GM12872 (cell line): Measurements from ENCODE around the gene SYNJ1.

Experiments
- TF ChIP-seq, protein P1 (sequence below): IDR thresholded peaks from 3 replicates; pipeline ENCODE4 v1.5.1; 2011; ENCODE audit warnings: low read depth, mild to moderate bottlenecking, low read length, moderate library complexity; ENCODE audit not compliant: insufficient read depth

Gene SYNJ1

DNA sequence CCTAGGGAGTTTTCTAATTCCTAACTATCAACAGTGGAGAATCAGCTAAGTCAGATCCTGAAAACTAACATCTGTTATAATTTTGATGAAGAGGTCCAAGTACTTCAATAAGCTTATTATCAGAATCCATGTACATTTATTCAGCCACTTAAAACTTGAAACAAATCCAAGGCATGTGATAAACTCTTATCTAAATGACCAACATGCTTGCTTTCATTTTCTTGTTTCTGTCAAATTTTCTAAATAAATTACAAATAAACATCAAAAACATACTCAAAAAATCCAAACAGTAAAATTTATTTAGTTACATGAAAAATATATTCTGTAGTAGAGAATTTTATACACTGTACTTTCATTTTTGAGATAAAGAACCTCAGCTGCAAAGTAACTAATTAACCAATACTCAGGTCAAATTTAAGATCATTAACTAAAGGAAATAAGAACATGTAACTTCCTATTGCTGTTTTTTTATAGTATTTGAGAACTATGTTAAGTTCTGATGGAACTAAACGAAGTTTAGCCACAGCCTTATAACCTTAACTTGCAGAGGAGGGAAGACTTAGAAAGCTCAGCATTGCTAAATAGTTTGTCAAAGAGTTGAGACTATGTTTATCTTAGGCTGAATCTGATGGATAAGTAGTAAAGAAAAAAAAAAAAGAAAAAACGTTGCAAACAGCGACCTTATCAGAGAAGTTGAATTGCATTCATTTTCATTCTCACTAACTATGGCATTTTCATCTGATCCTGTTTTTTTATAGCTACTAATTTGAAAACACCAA, 44.9 kb downstream of the SYNJ1 start:
- TF ChIP-seq, protein P1, sequence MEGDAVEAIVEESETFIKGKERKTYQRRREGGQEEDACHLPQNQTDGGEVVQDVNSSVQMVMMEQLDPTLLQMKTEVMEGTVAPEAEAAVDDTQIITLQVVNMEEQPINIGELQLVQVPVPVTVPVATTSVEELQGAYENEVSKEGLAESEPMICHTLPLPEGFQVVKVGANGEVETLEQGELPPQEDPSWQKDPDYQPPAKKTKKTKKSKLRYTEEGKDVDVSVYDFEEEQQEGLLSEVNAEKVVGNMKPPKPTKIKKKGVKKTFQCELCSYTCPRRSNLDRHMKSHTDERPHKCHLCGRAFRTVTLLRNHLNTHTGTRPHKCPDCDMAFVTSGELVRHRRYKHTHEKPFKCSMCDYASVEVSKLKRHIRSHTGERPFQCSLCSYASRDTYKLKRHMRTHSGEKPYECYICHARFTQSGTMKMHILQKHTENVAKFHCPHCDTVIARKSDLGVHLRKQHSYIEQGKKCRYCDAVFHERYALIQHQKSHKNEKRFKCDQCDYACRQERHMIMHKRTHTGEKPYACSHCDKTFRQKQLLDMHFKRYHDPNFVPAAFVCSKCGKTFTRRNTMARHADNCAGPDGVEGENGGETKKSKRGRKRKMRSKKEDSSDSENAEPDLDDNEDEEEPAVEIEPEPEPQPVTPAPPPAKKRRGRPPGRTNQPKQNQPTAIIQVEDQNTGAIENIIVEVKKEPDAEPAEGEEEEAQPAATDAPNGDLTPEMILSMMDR: no peak

DNA sequence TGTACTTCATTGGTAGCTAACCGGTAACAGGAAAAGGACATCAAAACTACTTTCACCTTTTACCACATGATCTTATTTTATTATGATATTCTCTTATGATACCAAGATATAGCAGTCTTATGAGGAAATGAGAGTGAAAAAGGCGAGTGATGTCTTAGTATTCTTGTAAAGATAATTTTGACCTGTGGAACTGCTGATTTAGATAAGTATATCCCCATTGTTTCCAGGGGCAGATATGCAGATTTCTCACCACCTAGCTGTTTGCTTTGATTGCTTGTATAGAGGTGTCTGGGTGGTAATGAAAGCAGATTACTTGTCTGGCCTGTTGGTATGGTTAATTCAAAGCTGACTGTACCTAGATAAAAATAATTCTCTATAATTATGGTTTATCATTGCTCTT, 53.1 kb downstream of the SYNJ1 start:
- TF ChIP-seq, protein P1: no peak

- TF ChIP-seq, protein P1: no peak
Observed at GRCh38 chr21:32674038-32674437, 53.8 kb downstream of the SYNJ1 start.

DNA sequence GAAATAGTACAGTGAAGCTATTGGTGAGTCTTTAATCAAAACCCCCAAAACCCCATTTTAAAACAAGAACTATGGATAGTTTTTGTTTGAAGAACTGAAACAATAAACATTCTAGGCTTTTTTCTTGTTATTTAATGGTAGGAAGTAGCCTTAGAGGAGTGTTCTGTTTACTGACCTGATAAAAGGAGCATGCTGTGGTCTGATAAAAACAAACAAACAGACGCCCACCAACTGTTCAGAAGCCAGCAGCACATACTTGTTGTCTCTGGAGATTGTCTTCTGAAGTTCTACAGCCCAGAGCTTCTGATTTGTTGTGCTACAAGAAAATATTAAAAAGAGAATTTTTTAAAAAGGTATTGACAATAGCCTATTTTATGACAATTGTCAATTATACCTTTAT, 61.6 kb downstream of the SYNJ1 start:
- TF ChIP-seq, protein P1: no peak

GRCh38 chr21:32658524-32658923, 69.3 kb downstream of the SYNJ1 start:
- TF ChIP-seq, protein P1: no peak

DNA sequence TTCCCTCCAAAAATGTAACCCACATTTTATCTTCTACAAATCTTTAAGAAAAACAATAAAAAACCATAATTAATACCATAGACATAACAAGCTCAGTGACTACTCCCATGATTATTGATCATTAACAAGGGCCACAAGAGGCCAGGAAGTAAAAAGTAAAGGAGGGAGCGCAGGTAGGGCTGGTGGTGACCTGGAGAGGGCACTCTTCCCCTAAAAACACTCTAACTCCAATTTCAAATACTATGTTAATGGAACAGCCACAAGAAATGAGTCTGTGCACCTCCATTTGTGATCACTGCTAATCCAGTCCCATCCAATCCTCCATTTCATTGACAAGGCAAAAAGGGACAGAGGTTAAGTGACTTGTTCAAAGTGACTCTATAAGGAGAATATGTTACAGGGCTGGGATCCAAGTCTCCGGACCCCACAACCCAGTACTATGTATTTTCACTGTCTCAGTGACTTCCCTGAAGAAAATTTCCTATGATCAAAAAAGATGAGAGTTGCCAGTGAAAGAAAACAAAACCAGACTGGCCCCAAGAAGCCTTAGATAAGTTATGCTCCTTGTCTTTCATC, 74.4 kb downstream of the SYNJ1 start:
- TF ChIP-seq, protein P1: peak; percentile 74

DNA sequence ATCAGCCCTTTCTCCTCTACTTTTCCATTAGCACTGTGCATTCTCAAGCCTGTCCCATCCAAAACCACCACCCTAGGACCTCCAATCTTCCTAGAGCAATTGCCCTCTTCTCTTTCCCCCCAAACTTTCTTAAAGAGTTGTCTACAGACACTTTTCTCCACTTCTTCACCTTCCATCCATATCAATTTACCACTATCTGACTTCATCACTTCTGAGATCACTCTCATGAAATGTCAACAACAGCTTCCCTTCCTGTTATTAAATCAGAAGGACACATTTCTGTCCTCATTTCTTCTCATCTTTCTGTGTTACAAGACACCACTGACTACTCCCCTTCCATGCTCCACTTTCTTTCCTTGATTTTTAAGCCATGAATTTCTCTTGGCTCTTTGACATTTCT, 79.6 kb downstream of the SYNJ1 start:
- TF ChIP-seq, protein P1: no peak
